Renal cortical epithelial cell (primary cell): ENCODE results near the gene ATP8A2. TPM values are rescaled to one million over a fixed set of nuclear protein-coding genes. Genes with fewer than 3 reads are reported as not detected.

Experiments used
- DNase-seq: peaks from one replicate; pipeline ENCODE4 v3.0.0-alpha.2; 2011; ENCODE audit warnings: low read depth
- total RNA-seq: library from RNA; depleted of rRNA; stranded (reverse); fragments of >200 nt; gene quantifications from 2 replicates; pipeline ENCODE4 v1.2.3, GENCODE V29; 2014

ATP8A2 gene
- total RNA-seq, 1 donor from 2014 or later = 2.7 TPM

DNA sequence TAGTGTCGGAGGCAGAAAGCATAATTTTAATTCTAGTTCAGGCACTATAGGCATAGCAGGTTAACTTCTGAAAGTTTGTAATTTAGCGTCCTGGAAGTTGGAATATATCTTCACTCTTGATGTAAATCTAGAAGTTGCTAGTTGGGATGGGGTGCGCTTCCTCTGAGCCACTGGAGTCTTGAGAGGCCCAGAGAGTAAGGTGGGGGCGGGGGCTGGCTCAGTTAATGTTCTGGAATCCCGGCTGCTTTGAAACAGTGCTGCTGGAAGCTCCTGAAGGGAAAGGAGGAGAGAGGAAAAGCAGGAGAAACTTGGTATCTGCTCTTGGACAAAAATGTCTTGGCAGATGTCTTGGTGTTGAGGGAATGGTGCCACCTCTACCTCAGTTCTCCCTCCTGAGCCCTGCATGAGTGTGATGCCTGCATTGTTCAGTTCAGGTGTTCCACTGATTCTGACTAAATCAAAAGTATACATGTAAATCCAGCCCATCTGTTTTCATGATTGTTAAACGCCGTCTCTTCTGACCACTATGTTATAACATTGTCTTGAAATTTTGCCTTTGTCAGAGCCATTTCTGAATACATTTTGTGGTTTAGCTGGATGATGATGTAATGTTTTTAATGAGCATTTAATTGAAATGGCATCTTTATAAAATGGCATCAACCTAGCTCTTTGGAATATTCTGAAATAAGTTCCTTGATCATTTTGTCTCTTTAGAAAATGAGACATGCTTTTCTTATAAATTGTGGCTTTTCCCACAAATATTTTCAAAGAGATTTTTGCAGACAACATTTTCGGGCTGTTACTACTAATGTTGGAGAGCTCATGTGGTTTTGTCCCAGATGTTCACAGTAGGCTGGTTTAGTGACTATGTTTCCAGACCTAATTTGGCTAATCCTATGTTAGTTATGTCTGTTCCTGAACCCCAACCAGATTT, 477.3 kb downstream of the ATP8A2 start:
- no peak for DNase-seq

DNA sequence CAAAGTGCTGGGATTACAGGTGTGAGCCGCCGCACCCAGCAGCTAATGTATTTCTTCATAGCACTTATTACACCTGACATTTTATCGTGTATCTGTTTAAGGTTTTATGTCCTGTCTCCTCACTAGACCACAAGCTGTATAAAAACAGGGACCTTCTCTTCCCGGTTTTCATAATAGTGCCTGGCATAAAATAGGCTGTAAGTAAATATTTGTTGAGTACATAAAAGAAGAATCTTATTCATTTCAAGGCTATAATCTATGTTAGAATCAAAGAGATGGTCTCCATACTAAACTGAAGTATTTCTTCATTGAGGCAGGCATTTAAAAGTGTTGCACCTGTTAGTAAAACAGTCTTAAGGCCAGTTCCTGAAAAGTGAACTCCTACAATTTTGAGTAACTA, 486.1 kb downstream of the ATP8A2 start:
- DNase-seq = no peak

DNA sequence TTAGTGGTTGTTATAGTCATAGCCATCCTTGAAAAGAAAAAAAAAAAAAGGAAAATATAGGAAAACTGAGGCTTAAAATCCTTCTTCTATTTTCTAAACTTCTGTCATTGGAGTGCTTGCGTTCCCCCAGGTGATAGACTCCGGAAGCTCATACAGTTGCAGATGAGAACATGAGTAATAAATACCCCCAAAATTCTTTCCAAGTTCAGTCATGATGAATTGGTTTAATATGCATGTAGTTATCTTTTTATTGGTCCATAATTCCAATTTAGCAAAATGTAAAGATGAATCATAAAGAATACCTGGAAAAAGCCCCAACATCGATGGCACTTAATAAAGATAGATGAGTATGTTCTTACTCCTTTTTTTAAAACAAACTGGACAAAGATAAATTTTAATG, 487.8 kb downstream of the ATP8A2 start:
- no peak for DNase-seq

DNA sequence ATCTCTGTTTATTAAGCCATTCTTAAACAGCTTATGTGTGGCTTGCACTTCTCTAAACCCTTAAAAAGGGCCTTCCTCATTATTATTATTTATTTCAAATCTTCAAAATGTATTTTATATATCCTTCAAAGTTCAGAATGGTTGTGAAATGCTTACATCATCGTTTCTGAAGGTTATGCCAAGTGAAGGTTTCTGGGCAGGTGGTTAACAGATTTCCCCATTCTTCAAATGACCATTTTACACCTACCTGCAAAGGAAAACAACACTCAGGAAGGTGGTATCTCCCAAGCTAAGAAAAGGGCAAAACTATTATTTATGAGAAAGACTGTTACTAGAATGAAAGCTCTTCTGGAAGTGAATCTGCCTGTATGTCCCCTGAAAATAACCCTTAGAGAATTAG, 488.5 kb downstream of the ATP8A2 start:
- DNase-seq = no peak

DNA sequence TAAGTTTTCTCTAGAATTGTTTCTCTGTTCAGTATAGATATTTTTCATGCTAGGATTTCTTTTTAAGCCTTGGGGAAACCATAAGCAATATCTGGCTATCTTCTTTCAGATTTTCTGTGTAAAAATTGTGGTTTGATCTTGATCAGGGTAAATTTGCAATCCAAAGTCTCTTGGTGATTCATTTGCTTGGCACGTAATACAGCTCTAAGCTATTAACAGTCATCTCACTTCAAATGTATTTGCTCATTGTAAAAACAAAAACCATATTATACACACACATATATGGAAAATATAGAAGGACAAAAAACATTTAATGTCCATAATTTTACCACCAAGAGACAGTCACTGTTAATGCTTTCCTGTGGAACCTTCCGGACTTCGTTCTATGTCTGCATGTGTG, 489.1 kb downstream of the ATP8A2 start:
- peak; percentile 55 for DNase-seq

DNA sequence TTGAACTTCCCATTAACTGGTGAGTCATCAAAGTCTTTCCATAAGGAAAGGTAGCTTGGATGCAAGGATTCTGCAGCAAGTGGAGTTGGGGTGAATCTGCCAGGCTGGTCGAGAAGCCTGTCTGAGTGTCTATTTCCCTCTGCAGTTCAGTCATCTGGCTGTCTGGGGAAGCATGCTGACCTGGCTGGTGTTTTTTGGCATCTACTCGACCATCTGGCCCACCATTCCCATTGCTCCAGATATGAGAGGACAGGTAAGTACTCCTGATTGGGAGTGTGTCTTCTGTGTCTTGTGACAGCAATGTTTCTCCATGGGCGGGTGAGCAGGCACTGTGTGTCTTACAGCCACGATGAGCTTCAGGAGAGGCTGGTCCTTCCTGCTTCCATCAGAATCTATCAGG, 490.4 kb downstream of the ATP8A2 start:
- no peak for DNase-seq

DNA sequence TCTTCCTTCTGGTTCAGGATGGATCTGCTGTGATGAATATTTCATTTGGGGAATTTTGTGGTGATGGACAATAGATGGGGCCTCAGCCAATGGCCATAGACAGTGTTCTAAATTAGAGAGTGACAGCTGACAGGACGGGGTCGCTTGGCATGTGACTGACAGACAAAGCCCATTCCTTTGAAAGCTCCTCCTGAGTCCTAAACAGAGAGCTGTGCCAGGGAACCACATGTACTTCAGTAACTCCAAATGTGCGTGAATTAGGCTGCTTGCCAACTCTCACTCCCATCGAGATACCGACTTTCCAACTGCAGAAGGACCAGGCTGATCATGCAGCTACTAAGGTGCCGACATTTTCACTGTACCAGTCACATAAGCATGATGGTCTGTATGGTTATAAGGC, 492.3 kb downstream of the ATP8A2 start:
- DNase-seq = no peak

DNA sequence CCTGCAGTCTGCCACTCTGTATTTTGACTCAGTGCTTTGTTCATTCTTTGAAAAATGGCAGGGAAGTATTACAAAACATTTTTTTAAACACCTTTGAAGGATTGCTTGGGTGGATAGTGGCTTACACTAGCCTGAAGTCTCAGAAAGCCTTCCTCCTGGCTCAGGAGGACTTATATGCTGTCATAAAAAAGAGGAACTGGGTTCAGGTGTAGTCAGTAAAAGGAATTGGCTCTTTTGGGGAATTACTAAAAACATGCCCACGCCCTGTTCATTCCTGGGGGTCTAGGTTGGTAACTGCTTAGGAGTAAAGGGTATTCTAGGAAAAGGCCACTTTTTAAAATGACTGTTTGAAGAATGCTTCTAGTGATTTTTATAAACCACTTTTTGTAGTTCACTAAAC, 493.2 kb downstream of the ATP8A2 start:
- DNase-seq = no peak

DNA sequence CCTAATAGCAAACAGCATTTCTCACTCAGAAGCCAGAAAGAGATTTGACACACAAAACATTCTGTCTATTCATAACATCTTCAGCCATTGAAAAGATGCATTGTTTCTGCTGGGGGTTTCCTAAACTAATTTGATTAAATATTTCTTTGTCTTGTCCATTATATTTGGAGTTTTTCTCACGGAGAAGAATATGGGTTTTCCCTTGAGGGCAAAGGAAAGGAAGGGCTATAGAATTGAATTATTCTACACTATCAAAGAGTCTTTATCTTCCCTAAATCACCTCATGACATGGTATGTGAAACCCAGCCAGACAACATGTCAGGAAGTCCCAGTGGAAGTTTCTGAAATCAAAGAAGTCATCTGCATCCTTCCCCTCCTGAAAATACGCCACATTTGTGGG, 493.6 kb downstream of the ATP8A2 start:
- DNase-seq = no peak

DNA sequence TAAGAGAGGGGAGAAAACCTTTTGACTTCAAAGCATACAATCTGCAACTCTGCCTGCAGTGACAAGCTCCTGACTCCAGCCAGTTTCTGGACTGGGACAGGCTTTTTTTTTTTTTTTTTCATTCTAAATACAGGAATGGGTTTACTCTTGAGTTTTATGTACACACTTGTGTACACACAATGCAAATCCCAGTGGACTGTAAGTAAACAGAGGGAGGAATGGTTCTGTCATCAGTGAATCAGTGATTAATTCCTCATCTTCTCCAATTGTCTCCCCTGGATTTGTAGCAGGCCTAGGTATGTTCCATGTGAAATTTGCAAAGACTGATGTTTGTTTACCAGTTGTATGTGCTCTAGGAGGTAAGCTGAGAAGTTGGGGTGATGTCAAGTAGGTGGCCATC, 495.3 kb downstream of the ATP8A2 start:
- no peak for DNase-seq

DNA sequence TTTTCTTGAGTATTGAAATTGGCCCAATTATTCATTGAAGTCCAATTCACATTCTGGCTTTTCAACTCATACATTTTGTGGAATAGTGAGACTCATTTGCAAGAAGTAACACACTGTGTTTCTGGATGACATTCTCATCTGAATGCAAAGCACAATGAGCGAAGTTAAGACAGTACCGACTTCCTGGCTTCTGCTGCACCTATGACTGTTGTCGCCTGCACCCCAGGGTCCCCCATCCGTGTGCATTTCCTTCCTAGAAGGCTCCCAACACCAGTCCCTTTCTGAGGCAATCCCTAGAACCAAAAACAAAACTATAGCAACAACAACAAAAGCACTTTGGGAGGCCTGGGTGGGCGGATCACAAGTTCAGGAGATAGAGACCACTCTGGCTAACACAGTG, 496.7 kb downstream of the ATP8A2 start:
- DNase-seq = no peak

DNA sequence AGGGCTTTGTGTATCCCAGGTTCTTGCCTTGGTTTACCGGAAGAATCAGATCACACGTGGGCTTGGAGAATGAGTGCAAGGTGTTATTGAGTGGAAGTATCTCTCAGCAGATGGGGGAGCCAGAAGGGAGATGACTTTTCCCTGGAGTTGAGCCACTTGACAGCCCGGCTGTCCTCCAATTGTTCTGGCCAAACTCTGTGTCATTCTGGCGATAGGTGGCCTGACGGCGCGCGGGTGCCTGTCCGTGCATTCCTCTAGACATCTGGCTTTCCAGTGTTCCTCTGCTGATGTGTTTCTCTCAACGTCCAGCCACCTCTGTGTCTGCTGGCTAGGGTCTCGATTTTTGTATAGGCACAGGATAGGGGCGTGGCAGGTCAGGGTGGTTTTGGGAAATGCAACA, 498.2 kb downstream of the ATP8A2 start:
- no peak for DNase-seq

DNA sequence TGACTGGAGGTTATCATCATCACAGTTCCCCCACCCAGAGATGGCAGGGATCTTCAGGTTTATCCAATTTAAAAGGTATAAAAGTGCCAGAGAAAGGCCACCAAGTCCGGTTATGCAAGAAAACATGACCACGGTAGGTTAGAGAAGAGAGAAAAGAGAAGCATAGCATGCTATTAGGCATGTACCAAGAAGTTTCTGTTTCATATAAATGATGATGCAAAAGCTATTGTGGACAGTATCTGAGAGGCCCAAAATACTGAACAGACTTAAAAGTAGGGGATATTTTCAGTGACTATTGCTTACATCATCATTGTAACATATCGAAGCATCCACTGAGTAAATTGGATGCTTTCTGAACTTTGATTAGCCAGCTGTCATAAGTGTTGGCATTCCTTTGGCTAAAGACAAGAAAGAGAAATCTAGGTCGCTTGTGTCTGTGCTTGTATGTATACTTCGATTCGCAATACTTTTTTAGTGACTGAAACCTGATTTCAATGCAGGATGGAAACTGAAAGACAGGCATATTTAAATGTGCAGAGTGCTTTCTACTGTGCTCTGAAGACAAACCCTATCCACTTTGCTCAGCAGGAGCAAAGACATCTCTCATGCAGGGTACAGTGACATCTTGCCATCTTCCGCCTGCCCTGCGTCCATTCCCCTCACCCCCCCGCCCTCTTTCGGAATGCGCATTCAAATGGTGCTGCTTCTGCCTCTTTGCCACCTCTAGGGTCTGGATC, 499.8 kb downstream of the ATP8A2 start:
- no peak for DNase-seq

DNA sequence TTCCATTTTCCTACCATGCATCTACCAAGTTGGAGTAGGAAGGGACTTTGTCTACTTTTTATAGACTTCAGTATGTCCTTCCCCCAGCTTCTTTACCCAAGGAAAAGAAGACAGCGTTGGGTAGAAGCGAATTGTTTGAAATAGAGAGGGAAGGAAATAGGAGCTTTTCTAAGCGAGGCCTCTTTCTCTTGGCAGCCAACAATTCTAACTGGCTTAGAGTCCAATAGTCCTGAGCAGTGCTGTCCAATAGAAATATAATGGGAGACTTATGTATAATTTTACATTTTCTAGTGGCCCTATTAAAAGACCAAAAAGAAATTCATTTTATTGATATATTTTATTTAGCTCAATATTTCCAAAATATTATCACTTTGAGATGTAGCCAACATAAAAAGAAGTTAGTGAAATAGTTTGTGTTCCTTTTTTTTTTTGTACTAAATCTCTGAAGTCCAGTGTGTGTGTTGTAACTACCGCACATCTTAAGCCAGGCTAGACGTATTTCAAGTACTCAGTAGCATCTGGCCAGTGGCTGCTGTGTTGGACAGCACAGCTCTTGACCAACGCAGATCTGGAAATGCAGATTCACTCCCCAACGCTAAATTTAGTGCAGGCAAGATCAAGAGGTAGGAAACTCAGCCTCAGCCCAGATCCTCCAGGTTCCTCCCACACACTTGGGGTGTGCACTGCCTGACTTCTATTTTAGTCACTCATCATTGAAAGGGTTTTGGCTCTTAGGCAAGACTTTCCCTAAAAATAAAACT, 500.9 kb downstream of the ATP8A2 start:
- peak; percentile 18 for DNase-seq

DNA sequence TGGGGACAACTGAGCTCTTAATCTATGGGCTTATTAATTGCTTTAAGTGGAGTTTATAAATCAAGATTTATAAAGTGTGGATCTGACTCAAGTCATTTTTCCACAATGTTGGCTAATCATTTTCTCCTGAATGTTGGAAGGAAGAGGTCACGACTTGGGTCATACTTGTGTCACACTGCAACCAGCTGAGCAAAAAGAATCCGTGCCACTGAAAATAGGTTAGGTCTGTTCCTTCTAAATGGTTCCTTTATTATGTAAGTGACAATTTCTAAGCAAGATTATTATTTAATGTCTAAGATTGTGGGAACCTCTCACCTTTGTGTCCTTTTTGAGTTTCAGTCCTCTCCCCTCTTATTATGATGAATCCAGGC, 501.5 kb downstream of the ATP8A2 start:
- peak; percentile 48 for DNase-seq

DNA sequence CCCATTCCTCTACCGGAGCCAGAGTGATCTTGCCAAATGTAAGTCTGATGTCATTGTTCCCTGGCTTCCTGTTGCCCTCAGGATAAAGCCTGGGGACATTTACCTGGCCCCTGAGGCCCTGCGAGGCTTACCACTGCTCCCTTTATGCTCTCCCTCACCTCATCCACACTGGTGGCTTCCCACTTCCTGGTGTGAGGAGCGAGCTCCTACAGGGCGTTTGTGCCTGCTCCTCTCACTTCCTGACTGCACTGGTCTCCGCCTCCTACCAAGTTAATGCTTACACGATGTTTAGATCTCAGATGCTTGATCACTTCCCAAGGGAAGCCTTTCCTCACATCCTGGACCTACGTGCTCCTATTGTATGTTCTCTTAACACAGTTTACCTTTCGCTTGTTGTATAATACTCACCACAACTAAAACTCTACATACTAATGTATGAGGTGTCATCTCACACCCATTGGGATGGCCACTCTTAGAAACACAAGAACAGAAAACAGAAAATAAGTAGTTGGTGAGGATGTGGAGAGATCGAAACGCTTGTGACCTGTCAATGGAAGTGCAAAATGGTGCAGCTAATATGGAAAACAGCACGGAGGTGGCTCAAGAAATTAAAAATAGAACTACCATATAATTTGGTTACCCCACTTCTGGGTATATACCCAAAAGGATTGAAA, 502.4 kb downstream of the ATP8A2 start:
- no peak for DNase-seq

DNA sequence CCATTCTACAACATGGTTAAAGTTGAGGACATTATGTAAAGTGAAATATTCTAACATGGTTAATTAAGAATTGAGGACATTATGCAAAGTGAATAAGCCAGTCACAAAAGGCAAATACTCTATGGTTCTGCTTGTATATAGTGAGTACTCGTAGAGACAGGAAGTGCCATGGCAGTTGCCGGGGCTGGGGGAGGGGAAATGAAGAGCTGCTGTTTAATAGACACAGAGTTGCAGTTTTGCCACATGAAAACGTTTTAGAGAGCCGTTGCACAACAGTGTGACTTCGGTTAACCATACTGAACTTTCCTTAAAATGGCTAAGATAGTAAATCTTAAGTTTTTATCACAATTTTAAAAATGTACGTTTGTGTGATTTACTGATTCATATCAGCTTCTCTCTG, 503.1 kb downstream of the ATP8A2 start:
- DNase-seq = no peak

DNA sequence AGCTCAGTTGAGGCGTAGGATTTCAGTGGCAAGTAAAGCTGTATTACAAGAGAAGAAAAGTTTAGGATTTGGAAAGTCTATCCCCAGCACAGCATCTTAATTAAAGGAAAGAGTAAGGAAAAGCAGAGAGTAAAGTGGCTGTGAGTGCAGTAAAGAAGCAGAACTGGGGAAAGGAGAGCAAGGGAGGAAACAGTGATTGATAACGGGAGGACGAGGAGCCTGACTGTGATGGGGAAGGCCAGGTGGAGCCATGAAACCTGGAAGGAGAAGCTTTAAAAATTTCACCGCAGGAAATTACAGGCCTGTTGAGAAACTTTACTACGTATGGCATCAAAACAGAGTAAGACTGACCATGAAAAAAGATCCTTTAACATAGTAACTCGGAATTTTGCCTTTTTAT, 504.5 kb downstream of the ATP8A2 start:
- no peak for DNase-seq

DNA sequence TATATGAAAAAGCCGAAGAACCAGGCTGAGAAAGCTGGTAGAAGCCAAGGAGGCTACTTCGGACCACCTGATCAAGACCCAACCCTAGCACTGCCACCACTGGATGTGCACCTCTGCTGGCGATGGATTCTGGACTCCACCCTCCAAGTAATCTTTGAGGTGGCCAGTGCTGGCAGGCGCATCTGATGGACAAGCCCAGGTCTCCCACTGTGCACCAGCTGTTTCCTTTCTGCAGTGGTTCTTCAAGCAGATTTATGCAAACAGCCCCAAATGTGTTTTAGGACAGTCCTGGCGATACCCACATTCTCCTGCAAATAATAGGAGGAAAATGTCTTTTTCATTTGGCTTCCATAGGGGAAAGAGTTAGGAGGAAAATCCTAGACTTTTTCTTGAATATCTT, 507.7 kb downstream of the ATP8A2 start:
- DNase-seq = no peak

DNA sequence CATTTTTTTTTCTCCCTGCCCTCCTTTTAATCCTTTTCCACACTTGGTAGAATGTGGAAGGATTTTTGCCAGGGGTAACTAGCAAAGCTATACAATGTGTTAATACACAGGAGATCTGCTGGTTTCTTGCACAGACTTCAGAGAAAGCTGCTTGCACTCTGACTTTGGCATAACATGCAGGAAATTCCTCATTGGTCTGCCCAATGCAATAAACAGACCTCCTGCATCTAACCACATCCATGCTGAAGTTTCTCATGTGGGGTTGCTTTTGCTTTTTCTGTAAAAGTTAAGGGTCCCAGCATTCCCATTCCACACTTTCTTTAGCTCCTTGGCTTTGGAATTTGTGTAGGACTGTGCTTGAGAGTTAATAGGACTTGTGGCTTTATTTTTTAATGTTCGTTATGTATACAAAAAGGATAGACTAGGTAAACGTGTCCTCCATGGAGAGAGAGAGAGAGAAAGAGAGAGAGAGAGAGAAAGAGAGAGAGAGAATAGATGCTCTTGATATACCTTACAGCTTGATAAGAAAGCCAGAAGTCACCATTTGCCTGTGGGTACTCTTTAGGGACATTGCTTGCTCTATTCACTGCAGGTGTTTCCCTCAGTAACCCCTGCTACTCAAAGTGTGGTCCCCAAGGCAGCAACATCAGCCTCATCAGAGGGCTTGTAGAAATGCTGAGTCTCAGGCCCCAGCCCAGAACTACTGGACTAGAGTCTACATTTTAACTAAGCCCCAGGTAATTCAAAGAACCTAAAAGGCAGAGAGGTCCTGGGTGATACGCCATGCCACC, 509.6 kb downstream of the ATP8A2 start:
- peak; percentile 62 for DNase-seq

DNA sequence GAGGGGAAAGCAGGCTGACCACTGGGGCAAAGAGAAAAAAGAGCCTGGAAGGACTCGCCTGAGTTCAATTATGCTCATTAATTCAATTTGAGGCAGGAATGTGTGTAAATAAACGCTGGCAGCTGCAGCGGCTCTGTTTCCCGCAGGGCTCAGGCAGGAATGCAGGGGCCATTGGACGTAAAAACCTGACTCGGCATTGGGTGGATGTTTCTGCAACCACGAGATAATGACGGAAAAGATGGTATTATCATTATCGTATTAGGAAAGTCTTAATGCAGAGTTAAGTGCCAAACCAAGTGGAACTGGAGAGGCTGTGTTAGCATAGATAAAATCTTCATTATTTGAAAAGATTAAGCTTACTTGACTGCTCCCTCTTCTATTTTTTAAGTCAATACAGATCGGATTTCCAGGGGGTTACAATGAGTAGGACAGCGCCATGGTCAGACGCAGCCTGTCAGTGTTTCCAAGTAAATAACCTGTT, 510.2 kb downstream of the ATP8A2 start:
- peak; percentile 88 for DNase-seq
